ENCODE results near the gene TFPI2.
"Not testable (repeated sequence)": the region's sequence is repeated elsewhere in the genome, so short reads cannot be mapped to it uniquely, and the experiment has no call there.

Gene TFPI2

GRCh38 chr7:93890464-93891068 is at the start of gene TFPI2:
TFPI2 (minus strand) TSS chr7:93890753; CDS start chr7:93890678, 75 bp downstream.
- in situ Hi-C loops (cut with MboI; ENCODE audit: low sequenced_read_pairs): no loop called here

GRCh38 chr7:93938293-93938692 is 47.7 kb upstream of the TFPI2 start:
- in situ Hi-C loops (cut with MboI; ENCODE audit: low sequenced_read_pairs): no loop called here

GRCh38 chr7:93937818-93938217 is 47.3 kb upstream of the TFPI2 start:
- in situ Hi-C loops (cut with MboI; ENCODE audit: low sequenced_read_pairs): no loop called here

- in situ Hi-C loops (cut with MboI; ENCODE audit: low sequenced_read_pairs): no loop called here
Observed at GRCh38 chr7:93935102-93935501, 44.5 kb upstream of the TFPI2 start.

GRCh38 chr7:93933156-93933555 is 42.6 kb upstream of the TFPI2 start:
- in situ Hi-C loops (cut with MboI; ENCODE audit: low sequenced_read_pairs): no loop called here

- in situ Hi-C loops (cut with MboI; ENCODE audit: low sequenced_read_pairs): no loop called here
Observed at GRCh38 chr7:93931655-93932054, 41.1 kb upstream of the TFPI2 start.

GRCh38 chr7:93927585-93927984 is 37.0 kb upstream of the TFPI2 start:
- in situ Hi-C loops (cut with MboI; ENCODE audit: low sequenced_read_pairs): no loop called here

- in situ Hi-C loops (cut with MboI; ENCODE audit: low sequenced_read_pairs): no loop called here
Observed at GRCh38 chr7:93926800-93927199, 36.2 kb upstream of the TFPI2 start.

GRCh38 chr7:93923942-93924341 is 33.4 kb upstream of the TFPI2 start:
- in situ Hi-C loops (cut with MboI; ENCODE audit: low sequenced_read_pairs): no loop called here

GRCh38 chr7:93923296-93923695 is 32.7 kb upstream of the TFPI2 start:
- in situ Hi-C loops (cut with MboI; ENCODE audit: low sequenced_read_pairs): no loop called here

GRCh38 chr7:93921607-93922566 is 31.3 kb upstream of the TFPI2 start, which contains the start of gene GNG11:
GNG11 (plus strand) TSS chr7:93921735; CDS start chr7:93922138, 403 bp downstream.
- in situ Hi-C loops (cut with MboI; ENCODE audit: low sequenced_read_pairs): no loop called here

- in situ Hi-C loops (cut with MboI; ENCODE audit: low sequenced_read_pairs): no loop called here
Observed at GRCh38 chr7:93921186-93921585, 30.6 kb upstream of the TFPI2 start.

- in situ Hi-C loops (cut with MboI; ENCODE audit: low sequenced_read_pairs): no loop called here
Observed at GRCh38 chr7:93920496-93921182, 30.1 kb upstream of the TFPI2 start.

GRCh38 chr7:93916315-93916714 is 25.8 kb upstream of the TFPI2 start:
- in situ Hi-C loops (cut with MboI; ENCODE audit: low sequenced_read_pairs): not testable (repeated sequence)

- in situ Hi-C loops (cut with MboI; ENCODE audit: low sequenced_read_pairs): not testable (repeated sequence)
Observed at GRCh38 chr7:93915888-93916287, 25.3 kb upstream of the TFPI2 start.

- in situ Hi-C loops (cut with MboI; ENCODE audit: low sequenced_read_pairs): not testable (repeated sequence)
Observed at GRCh38 chr7:93915206-93915842, 24.8 kb upstream of the TFPI2 start.

- in situ Hi-C loops (cut with MboI; ENCODE audit: low sequenced_read_pairs): no loop called here
Observed at GRCh38 chr7:93914581-93915066, 24.1 kb upstream of the TFPI2 start.

- in situ Hi-C loops (cut with MboI; ENCODE audit: low sequenced_read_pairs): no loop called here
Observed at GRCh38 chr7:93913197-93913596, 22.6 kb upstream of the TFPI2 start.

GRCh38 chr7:93911661-93912060 is 21.1 kb upstream of the TFPI2 start:
- in situ Hi-C loops (cut with MboI; ENCODE audit: low sequenced_read_pairs): not testable (repeated sequence)

GRCh38 chr7:93911242-93911641 is 20.7 kb upstream of the TFPI2 start:
- in situ Hi-C loops (cut with MboI; ENCODE audit: low sequenced_read_pairs): not testable (repeated sequence)
